OCI-LY1 (cell line): ENCODE data around the gene BHLHA15.

ENCODE experiments used
- H2AFZ ChIP-seq: fragments of 200-600 bp; sonication (generic), shearing (Covaris generic); 2 replicates; pipeline ENCODE4 v1.6.0; 2014; ENCODE audit warnings: antibody characterized with exemption, mild to moderate bottlenecking, low read length
- H3F3A ChIP-seq: fragments of 200-600 bp; sonication (generic), shearing (Covaris generic); 2 replicates; pipeline ENCODE4 v1.6.0; 2014; ENCODE audit warnings: mild to moderate bottlenecking, antibody characterized with exemption, low read length, moderate library complexity; ENCODE audit not compliant: insufficient read depth
- H3K27ac ChIP-seq: fragments of 200-600 bp; sonication (generic); 2 replicates; pipeline ENCODE4 v1.5.1; 2014; ENCODE audit warnings: low read length, mixed run types, mild to moderate bottlenecking, low read depth; ENCODE audit not compliant: poor library complexity, severe bottlenecking
- H3K27me3 ChIP-seq: fragments of 200-600 bp; sonication (generic); 2 replicates; pipeline ENCODE4 v1.6.0; 2014; ENCODE audit warnings: antibody characterized with exemption, mild to moderate bottlenecking, low read length, moderate library complexity; ENCODE audit not compliant: insufficient read depth
- H3K36me3 ChIP-seq: fragments of 200-600 bp; sonication (generic); 2 replicates; pipeline ENCODE4 v1.6.1; 2014; ENCODE audit warnings: mild to moderate bottlenecking, antibody characterized with exemption, low read length, moderate library complexity, mixed read lengths; ENCODE audit not compliant: insufficient read depth
- H3K4me1 ChIP-seq: fragments of 200-600 bp; sonication (generic); 2 replicates; pipeline ENCODE4 v1.5.1; 2014; ENCODE audit warnings: mild to moderate bottlenecking, low read length, moderate library complexity; ENCODE audit not compliant: insufficient read depth, severe bottlenecking
- H3K4me2 ChIP-seq: fragments of 200-600 bp; sonication (generic), shearing (Covaris generic); 2 replicates; pipeline ENCODE4 v1.6.1; 2014; ENCODE audit warnings: low read length
- H3K4me3 ChIP-seq: fragments of 200-600 bp; sonication (generic); 2 replicates; pipeline ENCODE4 v1.5.1; 2014; ENCODE audit warnings: low read length, low read depth, mild to moderate bottlenecking, mixed read lengths; ENCODE audit not compliant: poor library complexity, severe bottlenecking
- H3K79me2 ChIP-seq: fragments of 200-600 bp; shearing (Covaris generic); 2 replicates; pipeline ENCODE4 v1.6.1; 2016; ENCODE audit warnings: mixed run types, low read length, mixed read lengths; ENCODE audit not compliant: insufficient read depth
- H3K9ac ChIP-seq: fragments of 200-600 bp; sonication (generic), shearing (Covaris generic); 2 replicates; pipeline ENCODE4 v1.6.1; 2014; ENCODE audit warnings: mild to moderate bottlenecking, low read length, mixed read lengths
- H3K9me2 ChIP-seq: fragments of 200-600 bp; sonication (generic), shearing (Covaris generic); 2 replicates; pipeline ENCODE4 v1.6.1; 2014; ENCODE audit warnings: low read depth, mild to moderate bottlenecking, low read length, mixed read lengths
- H3K9me3 ChIP-seq: fragments of 200-600 bp; shearing (Covaris generic); 2 replicates; pipeline ENCODE4 v1.6.1; 2014; ENCODE audit warnings: low read length, mixed read lengths
- H4K20me1 ChIP-seq: fragments of 200-600 bp; sonication (generic), shearing (Covaris generic); 2 replicates; pipeline ENCODE4 v1.6.0; 2016; ENCODE audit warnings: mild to moderate bottlenecking, low read length; ENCODE audit not compliant: insufficient read depth
- EZH2 ChIP-seq: fragments of 200-600 bp; sonication (generic), shearing (Covaris generic); IDR thresholded peaks from 2 replicates; pipeline ENCODE4 v1.8.0; 2017; ENCODE audit warnings: borderline replicate concordance, mixed run types, mild to moderate bottlenecking, antibody characterized with exemption, low read length, moderate library complexity, mixed read lengths
- TF ChIP-seq, protein P1 (sequence below): fragments of 200-600 bp; sonication (generic), shearing (Covaris generic); IDR thresholded peaks from 2 replicates; pipeline ENCODE4 v1.5.1; 2017; ENCODE audit warnings: mild to moderate bottlenecking, antibody characterized with exemption, low read length, moderate library complexity, mixed read lengths

BHLHA15 gene

GRCh38 chr7:98250789-98251188 lies 39.5 kb downstream of the BHLHA15 start:
- no peaks in the 10 kb centered on the region for H3K9me3 ChIP-seq
- H3K9me2 ChIP-seq, result no peaks in the 10 kb centered on the region
- peaks cover 27% of the 10 kb centered on the region for H3K4me1 ChIP-seq
- peak overlapping the region; percentile 83 for H3K4me3 ChIP-seq
- H3K79me2 ChIP-seq, result peaks cover 6% of the 10 kb centered on the region
- H3K36me3 ChIP-seq, result peaks cover 4% of the 10 kb centered on the region; the same call in 1 of the 2 replicates
- H2AFZ ChIP-seq, result no peak overlapping the region
- peak overlapping the region; percentile 93 for H3K4me2 ChIP-seq
- no peak for TF ChIP-seq EZH2
- TF ChIP-seq, protein P1, sequence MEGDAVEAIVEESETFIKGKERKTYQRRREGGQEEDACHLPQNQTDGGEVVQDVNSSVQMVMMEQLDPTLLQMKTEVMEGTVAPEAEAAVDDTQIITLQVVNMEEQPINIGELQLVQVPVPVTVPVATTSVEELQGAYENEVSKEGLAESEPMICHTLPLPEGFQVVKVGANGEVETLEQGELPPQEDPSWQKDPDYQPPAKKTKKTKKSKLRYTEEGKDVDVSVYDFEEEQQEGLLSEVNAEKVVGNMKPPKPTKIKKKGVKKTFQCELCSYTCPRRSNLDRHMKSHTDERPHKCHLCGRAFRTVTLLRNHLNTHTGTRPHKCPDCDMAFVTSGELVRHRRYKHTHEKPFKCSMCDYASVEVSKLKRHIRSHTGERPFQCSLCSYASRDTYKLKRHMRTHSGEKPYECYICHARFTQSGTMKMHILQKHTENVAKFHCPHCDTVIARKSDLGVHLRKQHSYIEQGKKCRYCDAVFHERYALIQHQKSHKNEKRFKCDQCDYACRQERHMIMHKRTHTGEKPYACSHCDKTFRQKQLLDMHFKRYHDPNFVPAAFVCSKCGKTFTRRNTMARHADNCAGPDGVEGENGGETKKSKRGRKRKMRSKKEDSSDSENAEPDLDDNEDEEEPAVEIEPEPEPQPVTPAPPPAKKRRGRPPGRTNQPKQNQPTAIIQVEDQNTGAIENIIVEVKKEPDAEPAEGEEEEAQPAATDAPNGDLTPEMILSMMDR, result peak; percentile 23; the same call in 1 of the 2 replicates
- no peaks in the 10 kb centered on the region for H3F3A ChIP-seq
- peak overlapping the region; percentile 76 for H3K9ac ChIP-seq
- peak overlapping the region; percentile 85 for H3K27ac ChIP-seq
- no peaks in the 10 kb centered on the region for H3K27me3 ChIP-seq
- no peaks in the 10 kb centered on the region for H4K20me1 ChIP-seq

DNA sequence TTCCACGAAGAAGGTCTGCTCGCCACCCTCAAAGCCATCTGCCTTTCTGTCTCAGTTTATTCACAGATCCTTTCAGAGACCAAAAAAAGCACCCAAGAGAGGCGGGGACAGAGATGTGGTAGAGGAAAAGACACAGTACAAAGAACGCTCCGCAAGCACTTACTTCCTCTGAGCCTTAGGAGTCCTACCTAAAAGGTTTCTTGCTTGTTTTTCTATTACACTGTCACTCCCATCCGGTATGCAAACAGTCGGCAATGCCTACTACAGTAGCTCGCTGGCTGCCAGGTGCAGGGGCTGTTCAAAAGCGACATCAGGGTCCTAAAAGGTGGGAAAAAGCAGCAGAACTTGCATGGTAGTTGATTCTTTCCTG lies 40.0 kb downstream of the BHLHA15 start:
- peaks cover 5% of the 10 kb centered on the region; the same call in 1 of the 2 replicates for H3K36me3 ChIP-seq
- H3K4me2 ChIP-seq, result peak overlapping the region; percentile 93
- no peaks in the 10 kb centered on the region for H3K9me2 ChIP-seq
- H4K20me1 ChIP-seq, result no peaks in the 10 kb centered on the region
- peaks cover 27% of the 10 kb centered on the region for H3K4me1 ChIP-seq
- H3K27ac ChIP-seq, result peak overlapping the region; percentile 85
- H2AFZ ChIP-seq, result no peak overlapping the region
- peak overlapping the region; percentile 83 for H3K4me3 ChIP-seq
- peak overlapping the region; percentile 76 for H3K9ac ChIP-seq
- H3K27me3 ChIP-seq, result no peaks in the 10 kb centered on the region
- H3K79me2 ChIP-seq, result peaks cover 6% of the 10 kb centered on the region
- H3K9me3 ChIP-seq, result no peaks in the 10 kb centered on the region
- no peaks in the 10 kb centered on the region for H3F3A ChIP-seq
- TF ChIP-seq, protein P1, result no peak
- no peak for TF ChIP-seq EZH2

GRCh38 chr7:98251601-98252424 lies 40.6 kb downstream of the BHLHA15 start, which contains the start of gene TECPR1:
TECPR1 (minus strand) TSS chr7:98252232; CDS start chr7:98246146, 6,086 bp downstream.
- Histone ChIP-seq H4K20me1 (no peaks in the 10 kb centered on the region), H3K27me3 (no peaks in the 10 kb centered on the region), H3K4me3 (peak within 1 kb of the TSS; percentile 83), H3K9ac (peak within 1 kb of the TSS; percentile 76), H3K27ac (peak within 1 kb of the TSS; percentile 85), H3K79me2 (peaks cover 6% of the 10 kb centered on the region), H3K4me2 (peak within 1 kb of the TSS; percentile 93), H3K9me2 (no peaks in the 10 kb centered on the region), H3K9me3 (no peaks in the 10 kb centered on the region), H3K4me1 (peaks cover 27% of the 10 kb centered on the region), H3K36me3 (peaks cover 11% of the 10 kb centered on the region; the same call in 1 of the 2 replicates), H3F3A (no peaks in the 10 kb centered on the region), H2AFZ (no peak within 1 kb of the TSS)
- TF ChIP-seq, protein P1, result no peak
- TF ChIP-seq EZH2, result no peak
